HepG2 (cell line): ENCODE measurements around the gene SNRPD2. TPM values are rescaled to one million over a fixed set of nuclear protein-coding genes. Genes with fewer than 3 reads are reported as not detected.
A peak's percentile ranks its signal among the peaks of the same experiment; 100 is the strongest.

Source experiments
- EZH2 ChIP-seq: conservative IDR thresholded peaks from 2 replicates; pipeline ENCODE4 v1.6.1; 2012; ENCODE audit warnings: mild to moderate bottlenecking, low read depth, low read length, moderate library complexity
- HOXA3 ChIP-seq: sonication (generic); formaldehyde crosslinking; IDR thresholded peaks from 2 replicates; pipeline ENCODE4 v1.5.0; 2020; ENCODE audit warnings: missing genetic modification reagents
- HOXA5 ChIP-seq: sonication (generic); formaldehyde crosslinking; IDR thresholded peaks from 2 replicates; pipeline ENCODE4 v1.4.0; 2020; ENCODE audit warnings: missing genetic modification reagents
- MIXL1 ChIP-seq: IDR thresholded peaks from 2 replicates; pipeline ENCODE4 v1.6.1; 2016
- PCBP1 ChIP-seq: fragments of 200-400 bp; formaldehyde crosslinking; IDR thresholded peaks from 2 replicates; pipeline ENCODE4 v1.6.1; 2017; ENCODE audit warnings: mild to moderate bottlenecking, low read depth, low read length, borderline replicate concordance
- PTBP1 ChIP-seq: fragments of 200-400 bp; formaldehyde crosslinking; IDR thresholded peaks from 2 replicates; pipeline ENCODE4 v1.6.1; 2018; ENCODE audit warnings: low read length, low read depth; ENCODE audit not compliant: poor library complexity, severe bottlenecking
- RAD21 ChIP-seq: fragments of 450-650 bp; formaldehyde crosslinking; IDR thresholded peaks from 2 replicates; pipeline ENCODE4 v1.5.0; 2020; ENCODE audit warnings: mild to moderate bottlenecking
- RARG ChIP-seq: sonication (generic); formaldehyde crosslinking; IDR thresholded peaks from 2 replicates; pipeline ENCODE4 v1.4.0; 2020; ENCODE audit warnings: low read depth, mild to moderate bottlenecking, missing genetic modification reagents
- SNAPC2 ChIP-seq: sonication (generic); formaldehyde crosslinking; IDR thresholded peaks from 2 replicates; pipeline ENCODE4 v1.8.1; 2022; ENCODE audit warnings: mild to moderate bottlenecking, missing genetic modification reagents
- SOX5 ChIP-seq: IDR thresholded peaks from 2 replicates; pipeline ENCODE4 v1.6.1; 2016; ENCODE audit warnings: borderline replicate concordance
- STAT6 ChIP-seq: sonication (generic); formaldehyde crosslinking; IDR thresholded peaks from 2 replicates; pipeline ENCODE4 v1.4.0; 2020; ENCODE audit warnings: missing genetic modification reagents, mild to moderate bottlenecking, borderline replicate concordance
- TBX2 ChIP-seq: sonication (generic); formaldehyde crosslinking; IDR thresholded peaks from 2 replicates; pipeline ENCODE4 v1.5.0; 2020; ENCODE audit warnings: missing genetic modification reagents, mild to moderate bottlenecking, borderline replicate concordance
- TFDP2 ChIP-seq: sonication (generic); formaldehyde crosslinking; IDR thresholded peaks from 2 replicates; pipeline ENCODE4 v1.4.0; 2020; ENCODE audit warnings: missing genetic modification reagents
- XBP1 ChIP-seq: sonication (generic); formaldehyde crosslinking; IDR thresholded peaks from 2 replicates; pipeline ENCODE4 v1.5.0; 2020; ENCODE audit warnings: missing genetic modification reagents
- ZC3H13 ChIP-seq: sonication (generic); formaldehyde crosslinking; IDR thresholded peaks from 2 replicates; pipeline ENCODE4 v1.8.1; 2023; ENCODE audit warnings: mild to moderate bottlenecking, missing genetic modification reagents, moderate library complexity
- ZNF503 ChIP-seq: sonication (generic); formaldehyde crosslinking; IDR thresholded peaks from 2 replicates; pipeline ENCODE4 v1.4.0; 2020; ENCODE audit warnings: missing genetic modification reagents
- ZNF672 ChIP-seq: sonication (generic); formaldehyde crosslinking; IDR thresholded peaks from 2 replicates; pipeline ENCODE4 v1.8.1; 2022; ENCODE audit warnings: missing genetic modification reagents
- ZNF674 ChIP-seq: sonication (generic); formaldehyde crosslinking; IDR thresholded peaks from 2 replicates; pipeline ENCODE4 v1.5.0; 2020; ENCODE audit warnings: low read depth, mild to moderate bottlenecking, missing genetic modification reagents
- ZNF710 ChIP-seq: sonication (generic); formaldehyde crosslinking; IDR thresholded peaks from 2 replicates; pipeline ENCODE4 v1.5.0; 2020; ENCODE audit warnings: mild to moderate bottlenecking, missing genetic modification reagents, borderline replicate concordance
- ZNF740 ChIP-seq: sonication (generic); formaldehyde crosslinking; IDR thresholded peaks from 2 replicates; pipeline ENCODE4 v1.4.0; 2020; ENCODE audit warnings: missing genetic modification reagents
- polyA plus RNA-seq, 8 experiments: library from polyadenylated mRNA; depleted of rRNA in 3 of 8; stranded (reverse) in 7 of 8; unstranded in 1 of 8; fragments of >200 nt; fragmentation: Illumina TruSeq in 4 of 8; extraction: Trizol in 4 of 8; gene quantifications; 2 replicates each; pipeline versions ENCODE4 v1.2.1 to v1.2.3, GENCODE V29; 2011 to 2016; ENCODE audit warnings: low read depth in 4 of 8, missing spikeins in 1 of 8, mixed read lengths in 1 of 8; ENCODE audit not compliant: insufficient read depth in 1 of 8
- total RNA-seq, 5 experiments: library from RNA; depleted of rRNA; stranded (reverse); fragments of >200 nt; fragmentation: Illumina TruSeq; extraction: Trizol; gene quantifications; 2 replicates each; pipeline ENCODE4 v1.2.3, GENCODE V29; 2016; ENCODE audit warnings: low read depth in 1 of 5

SNRPD2 gene
- total and polyA plus RNA-seq, 2 of the 13 experiments (the other 11 are each of a cell fraction or from before 2014, with no cell fraction given), result 299 to 485 TPM

GRCh38 chr19:45645631-45646344, 46.0 kb downstream of the SNRPD2 start (continued):
- TF ChIP-seq STAT6 (CRISPR knock-in tag) (no peak), TFDP2 (CRISPR knock-in tag) (0 out of 2 replicates have a peak, but pooled peaks have one; percentile 30), ZNF674 (no peak), XBP1 (CRISPR knock-in tag) (peak; percentile 84; the same call in 1 of the 2 replicates), SNAPC2 (no peak), ZNF710 (CRISPR knock-in tag) (no peak), ZNF503 (CRISPR knock-in tag) (no peak), PCBP1 (no peak), HOXA5 (CRISPR knock-in tag) (no peak), SOX5 (CRISPR knock-in tag) (no peak), RAD21 (CRISPR knock-in tag) (peak; percentile 10; the same call in 1 of the 2 replicates), MIXL1 (CRISPR knock-in tag) (0 out of 2 replicates have a peak, but pooled peaks have one; percentile 39), HOXA3 (CRISPR knock-in tag) (no peak), ZC3H13 (CRISPR knock-in tag) (no peak), TBX2 (CRISPR knock-in tag) (no peak), PTBP1 (no peak), ZNF740 (CRISPR knock-in tag) (no peak), RARG (CRISPR knock-in tag) (no peak), EZH2 (no peak), ZNF672 (CRISPR knock-in tag) (no peak)
